ENCODE data around the gene MAP7.
"Not testable (repeated sequence)": the region's sequence is repeated elsewhere in the genome, so short reads cannot be mapped to it uniquely, and the experiment has no call there.

The MAP7 gene

DNA sequence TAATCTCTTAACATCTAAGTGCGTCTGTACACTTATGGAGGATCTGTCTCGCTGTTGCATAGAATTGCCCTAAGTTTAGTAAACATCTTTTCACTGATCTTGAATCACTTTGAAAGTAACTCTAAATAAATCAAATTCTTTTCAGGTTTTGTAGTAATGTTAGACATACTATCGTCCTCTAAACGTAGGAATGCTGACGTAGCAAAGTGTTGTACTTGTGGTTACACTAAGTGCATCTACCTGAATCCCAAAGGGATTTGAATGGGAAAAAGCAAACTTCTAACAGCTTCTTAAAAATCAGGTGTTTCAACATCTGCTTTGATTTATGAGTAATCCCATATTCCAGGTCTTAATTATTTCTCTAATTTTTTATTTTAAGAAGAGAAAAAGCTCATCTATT is 49.8 kb downstream of the MAP7 start:
- H3K27ac ChIP-seq (ENCODE audit: insufficient read depth, low read length, poor library complexity, severe bottlenecking) = no peak overlapping the region
- H3K27me3 ChIP-seq (replicated peaks; ENCODE audit: control insufficient read depth, insufficient read depth, low read length, poor library complexity, severe bottlenecking) = no peaks in the 10 kb centered on the region
- H3K4me3 ChIP-seq (ENCODE audit: insufficient read depth, low read depth, low read length, poor library complexity, severe bottlenecking) = no peak overlapping the region
- DNase-seq = no peak
- no peaks in the 10 kb centered on the region for H3K36me3 ChIP-seq (ENCODE audit: control insufficient read depth, insufficient read depth, low read length)
- no peaks in the 10 kb centered on the region for H3K9me3 ChIP-seq (ENCODE audit: control insufficient read depth, low read length)
- H3K4me1 ChIP-seq (ENCODE audit: control insufficient read depth, insufficient read depth, low read length, poor library complexity, severe bottlenecking) = no peaks in the 10 kb centered on the region

- Histone ChIP-seq H3K4me3 (ENCODE audit: insufficient read depth, low read depth, low read length, poor library complexity, severe bottlenecking) (no peak overlapping the region), H3K9me3 (ENCODE audit: control insufficient read depth, low read length) (no peaks in the 10 kb centered on the region), H3K36me3 (ENCODE audit: control insufficient read depth, insufficient read depth, low read length) (no peaks in the 10 kb centered on the region), H3K27ac (ENCODE audit: insufficient read depth, low read length, poor library complexity, severe bottlenecking) (no peak overlapping the region), H3K4me1 (ENCODE audit: control insufficient read depth, insufficient read depth, low read length, poor library complexity, severe bottlenecking) (no peaks in the 10 kb centered on the region), H3K27me3 (replicated peaks; ENCODE audit: control insufficient read depth, insufficient read depth, low read length, poor library complexity, severe bottlenecking) (no peaks in the 10 kb centered on the region)
- DNase-seq = no peak
Observed at GRCh38 chr6:136499370-136499769, 50.9 kb downstream of the MAP7 start.

GRCh38 chr6:136496449-136496848 is 53.8 kb downstream of the MAP7 start:
- not testable (repeated sequence) for H3K4me3 ChIP-seq (ENCODE audit: insufficient read depth, low read depth, low read length, poor library complexity, severe bottlenecking); H3K27ac ChIP-seq (ENCODE audit: insufficient read depth, low read length, poor library complexity, severe bottlenecking); DNase-seq; H3K4me1 ChIP-seq (ENCODE audit: control insufficient read depth, insufficient read depth, low read length, poor library complexity, severe bottlenecking); H3K27me3 ChIP-seq (replicated peaks; ENCODE audit: control insufficient read depth, insufficient read depth, low read length, poor library complexity, severe bottlenecking); H3K9me3 ChIP-seq (ENCODE audit: control insufficient read depth, low read length); H3K36me3 ChIP-seq (ENCODE audit: control insufficient read depth, insufficient read depth, low read length)

GRCh38 chr6:136494710-136495109 is 55.5 kb downstream of the MAP7 start:
- no peak for DNase-seq
- Histone ChIP-seq H3K9me3 (ENCODE audit: control insufficient read depth, low read length) (no peaks in the 10 kb centered on the region), H3K4me1 (ENCODE audit: control insufficient read depth, insufficient read depth, low read length, poor library complexity, severe bottlenecking) (no peaks in the 10 kb centered on the region), H3K27ac (ENCODE audit: insufficient read depth, low read length, poor library complexity, severe bottlenecking) (no peak overlapping the region), H3K36me3 (ENCODE audit: control insufficient read depth, insufficient read depth, low read length) (no peaks in the 10 kb centered on the region), H3K4me3 (ENCODE audit: insufficient read depth, low read depth, low read length, poor library complexity, severe bottlenecking) (no peak overlapping the region), H3K27me3 (replicated peaks; ENCODE audit: control insufficient read depth, insufficient read depth, low read length, poor library complexity, severe bottlenecking) (no peaks in the 10 kb centered on the region)

DNA sequence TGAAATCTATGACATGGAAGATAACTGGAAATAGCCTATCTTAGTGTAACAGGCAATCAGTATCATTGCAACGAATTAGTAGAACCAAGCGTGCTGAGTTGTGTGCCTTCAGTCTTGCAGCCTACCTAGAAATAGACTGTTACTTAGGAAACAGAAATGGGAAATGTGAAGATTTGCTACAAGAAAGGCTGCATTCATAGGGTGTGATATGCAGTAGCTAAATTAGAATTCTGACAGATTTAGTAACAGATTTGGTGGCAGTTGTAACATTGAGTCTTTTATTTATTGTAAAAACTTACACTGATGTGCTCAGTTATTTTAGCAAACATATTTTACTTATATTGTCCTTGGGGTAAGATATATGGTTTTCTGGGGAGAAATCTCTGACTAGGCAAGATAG is 56.2 kb downstream of the MAP7 start:
- Histone ChIP-seq H3K4me3 (ENCODE audit: insufficient read depth, low read depth, low read length, poor library complexity, severe bottlenecking) (no peak overlapping the region), H3K9me3 (ENCODE audit: control insufficient read depth, low read length) (no peaks in the 10 kb centered on the region), H3K27ac (ENCODE audit: insufficient read depth, low read length, poor library complexity, severe bottlenecking) (no peak overlapping the region), H3K4me1 (ENCODE audit: control insufficient read depth, insufficient read depth, low read length, poor library complexity, severe bottlenecking) (no peaks in the 10 kb centered on the region), H3K36me3 (ENCODE audit: control insufficient read depth, insufficient read depth, low read length) (no peaks in the 10 kb centered on the region), H3K27me3 (replicated peaks; ENCODE audit: control insufficient read depth, insufficient read depth, low read length, poor library complexity, severe bottlenecking) (no peaks in the 10 kb centered on the region)
- no peak for DNase-seq

DNA sequence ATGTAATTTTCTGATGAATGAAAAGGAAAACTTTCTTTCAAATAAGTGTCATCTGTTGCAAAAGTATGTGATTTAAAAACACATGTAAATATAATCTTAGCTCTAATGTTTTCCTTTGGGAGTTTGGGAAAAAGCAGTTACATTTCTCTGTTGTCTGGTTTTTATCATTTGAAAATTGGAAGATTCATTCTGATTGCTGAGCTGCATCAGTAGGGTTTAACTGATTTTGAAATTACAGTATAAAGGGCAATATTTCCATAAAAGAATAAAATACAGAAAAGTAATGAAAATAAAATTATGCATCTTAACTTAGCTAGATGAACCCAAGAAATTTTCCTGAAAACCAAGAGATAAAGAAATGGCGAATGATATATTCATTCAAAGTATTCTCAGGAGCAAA is 57.8 kb downstream of the MAP7 start:
- no peaks in the 10 kb centered on the region for H3K4me1 ChIP-seq (ENCODE audit: control insufficient read depth, insufficient read depth, low read length, poor library complexity, severe bottlenecking)
- no peaks in the 10 kb centered on the region for H3K9me3 ChIP-seq (ENCODE audit: control insufficient read depth, low read length)
- no peaks in the 10 kb centered on the region for H3K36me3 ChIP-seq (ENCODE audit: control insufficient read depth, insufficient read depth, low read length)
- no peak overlapping the region for H3K27ac ChIP-seq (ENCODE audit: insufficient read depth, low read length, poor library complexity, severe bottlenecking)
- no peaks in the 10 kb centered on the region for H3K27me3 ChIP-seq (replicated peaks; ENCODE audit: control insufficient read depth, insufficient read depth, low read length, poor library complexity, severe bottlenecking)
- H3K4me3 ChIP-seq (ENCODE audit: insufficient read depth, low read depth, low read length, poor library complexity, severe bottlenecking) = no peak overlapping the region
- DNase-seq = no peak

- DNase-seq = no peak
- H3K4me3 ChIP-seq (ENCODE audit: insufficient read depth, low read depth, low read length, poor library complexity, severe bottlenecking) = no peak overlapping the region
- no peaks in the 10 kb centered on the region for H3K4me1 ChIP-seq (ENCODE audit: control insufficient read depth, insufficient read depth, low read length, poor library complexity, severe bottlenecking)
- no peaks in the 10 kb centered on the region for H3K36me3 ChIP-seq (ENCODE audit: control insufficient read depth, insufficient read depth, low read length)
- H3K9me3 ChIP-seq (ENCODE audit: control insufficient read depth, low read length) = no peaks in the 10 kb centered on the region
- no peak overlapping the region for H3K27ac ChIP-seq (ENCODE audit: insufficient read depth, low read length, poor library complexity, severe bottlenecking)
- no peaks in the 10 kb centered on the region for H3K27me3 ChIP-seq (replicated peaks; ENCODE audit: control insufficient read depth, insufficient read depth, low read length, poor library complexity, severe bottlenecking)
Observed at GRCh38 chr6:136491754-136492153, 58.5 kb downstream of the MAP7 start.

- H3K27me3 ChIP-seq (replicated peaks; ENCODE audit: control insufficient read depth, insufficient read depth, low read length, poor library complexity, severe bottlenecking) = no peaks in the 10 kb centered on the region
- no peak overlapping the region for H3K4me3 ChIP-seq (ENCODE audit: insufficient read depth, low read depth, low read length, poor library complexity, severe bottlenecking)
- no peaks in the 10 kb centered on the region for H3K9me3 ChIP-seq (ENCODE audit: control insufficient read depth, low read length)
- H3K27ac ChIP-seq (ENCODE audit: insufficient read depth, low read length, poor library complexity, severe bottlenecking) = no peak overlapping the region
- H3K36me3 ChIP-seq (ENCODE audit: control insufficient read depth, insufficient read depth, low read length) = no peaks in the 10 kb centered on the region
- no peaks in the 10 kb centered on the region for H3K4me1 ChIP-seq (ENCODE audit: control insufficient read depth, insufficient read depth, low read length, poor library complexity, severe bottlenecking)
- no peak for DNase-seq
Observed at GRCh38 chr6:136491251-136491650, 59.0 kb downstream of the MAP7 start.

DNA sequence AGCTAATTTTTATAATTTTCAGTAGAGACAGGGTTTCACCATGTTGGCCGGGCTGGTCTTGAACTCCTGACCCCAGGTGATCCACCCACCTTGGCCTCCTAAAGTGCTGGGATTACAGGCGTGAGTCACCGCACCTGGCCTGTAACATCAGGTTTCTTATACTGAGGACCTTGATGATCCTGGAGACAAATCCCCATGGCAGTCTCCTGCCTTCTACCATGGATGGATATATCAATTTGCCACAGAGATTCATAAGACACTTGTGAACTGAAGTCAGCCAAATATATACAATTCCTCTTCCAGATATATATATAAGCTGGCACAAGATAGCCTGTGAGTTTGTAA is 60.6 kb downstream of the MAP7 start:
- not testable (repeated sequence) for H3K27ac ChIP-seq (ENCODE audit: insufficient read depth, low read length, poor library complexity, severe bottlenecking); H3K4me1 ChIP-seq (ENCODE audit: control insufficient read depth, insufficient read depth, low read length, poor library complexity, severe bottlenecking); H3K27me3 ChIP-seq (replicated peaks; ENCODE audit: control insufficient read depth, insufficient read depth, low read length, poor library complexity, severe bottlenecking); H3K9me3 ChIP-seq (ENCODE audit: control insufficient read depth, low read length); DNase-seq; H3K4me3 ChIP-seq (ENCODE audit: insufficient read depth, low read depth, low read length, poor library complexity, severe bottlenecking); H3K36me3 ChIP-seq (ENCODE audit: control insufficient read depth, insufficient read depth, low read length)

GRCh38 chr6:136487759-136488425 is 62.3 kb downstream of the MAP7 start:
- Histone ChIP-seq H3K9me3 (ENCODE audit: control insufficient read depth, low read length) (no peaks in the 10 kb centered on the region), H3K27ac (ENCODE audit: insufficient read depth, low read length, poor library complexity, severe bottlenecking) (no peak overlapping the region), H3K36me3 (ENCODE audit: control insufficient read depth, insufficient read depth, low read length) (no peaks in the 10 kb centered on the region), H3K4me1 (ENCODE audit: control insufficient read depth, insufficient read depth, low read length, poor library complexity, severe bottlenecking) (no peaks in the 10 kb centered on the region), H3K27me3 (replicated peaks; ENCODE audit: control insufficient read depth, insufficient read depth, low read length, poor library complexity, severe bottlenecking) (no peaks in the 10 kb centered on the region), H3K4me3 (ENCODE audit: insufficient read depth, low read depth, low read length, poor library complexity, severe bottlenecking) (no peak overlapping the region)
- no peak for DNase-seq

GRCh38 chr6:136486357-136486756 is 63.9 kb downstream of the MAP7 start:
- H3K27ac ChIP-seq (ENCODE audit: insufficient read depth, low read length, poor library complexity, severe bottlenecking) = no peak overlapping the region
- H3K9me3 ChIP-seq (ENCODE audit: control insufficient read depth, low read length) = no peaks in the 10 kb centered on the region
- no peak overlapping the region for H3K4me3 ChIP-seq (ENCODE audit: insufficient read depth, low read depth, low read length, poor library complexity, severe bottlenecking)
- H3K27me3 ChIP-seq (replicated peaks; ENCODE audit: control insufficient read depth, insufficient read depth, low read length, poor library complexity, severe bottlenecking) = no peaks in the 10 kb centered on the region
- no peaks in the 10 kb centered on the region for H3K4me1 ChIP-seq (ENCODE audit: control insufficient read depth, insufficient read depth, low read length, poor library complexity, severe bottlenecking)
- H3K36me3 ChIP-seq (ENCODE audit: control insufficient read depth, insufficient read depth, low read length) = no peaks in the 10 kb centered on the region
- no peak for DNase-seq

Measured in effector memory CD4-positive, alpha-beta T cell (primary cell).